Measurements from ENCODE around the gene SEC22C.

GRCh38 chr3:42612928-42613327, 31.2 kb upstream of the SEC22C start:
- TF ChIP-seq CTCF (IDR thresholded peaks at IDR 0.05) = no peak
- no peak for TF ChIP-seq POLR2AphosphoS5 (IDR thresholded peaks at IDR 0.05)
- TF ChIP-seq POLR2A (IDR thresholded peaks at IDR 0.05) = no peak

All from breast epithelium (tissue), 3 donors.